K562 (cell line): ENCODE data around the gene QKI. TPM values are rescaled to one million over a fixed set of nuclear protein-coding genes. Genes with fewer than 3 reads are reported as not detected.

Experiments used
- CCNT2 ChIP-seq: IDR thresholded peaks from 2 replicates; pipeline ENCODE4 v1.6.1; 2011; ENCODE audit warnings: borderline replicate concordance, low read depth, mild to moderate bottlenecking, moderate library complexity, mixed read lengths, low read length; ENCODE audit not compliant: insufficient read length; ENCODE audit errors: extremely low read depth
- E2F3 ChIP-seq: fragments of 250-450 bp; sonication (Bioruptor Pico); IDR thresholded peaks from 2 replicates; pipeline ENCODE4 v1.4.0; 2020; ENCODE audit warnings: mild to moderate bottlenecking
- HCFC1 ChIP-seq: IDR thresholded peaks from 2 replicates; pipeline ENCODE4 v1.6.1; 2012; ENCODE audit warnings: low read depth, low read length, improper control_type of control experiment
- L3MBTL2 ChIP-seq: fragments of 450-650 bp; IDR thresholded peaks from 2 replicates; pipeline ENCODE4 v1.6.1; 2016; ENCODE audit warnings: mild to moderate bottlenecking, moderate library complexity
- MTA3 ChIP-seq: fragments of 450-650 bp; formaldehyde crosslinking; IDR thresholded peaks from 2 replicates; pipeline ENCODE4 v1.6.1; 2017; ENCODE audit warnings: mild to moderate bottlenecking, borderline replicate concordance
- NR2C1 ChIP-seq, 2 experiments: fragments of 450-650 bp; IDR thresholded peaks; 2 replicates each; pipeline ENCODE4 v1.6.1; 2017; ENCODE audit warnings: mild to moderate bottlenecking in 2 of 2, antibody characterized with exemption in 1 of 2, inconsistent platforms in 1 of 2, missing compliant biosample characterization in 1 of 2, missing genetic modification characterization in 1 of 2
- OTX1 ChIP-seq: fragments of 450-650 bp; formaldehyde crosslinking; IDR thresholded peaks from 2 replicates; pipeline ENCODE4 v1.4.0; 2022; ENCODE audit warnings: mild to moderate bottlenecking
- PKNOX1 ChIP-seq: fragments of 450-650 bp; IDR thresholded peaks from 2 replicates; pipeline ENCODE4 v1.6.1; 2016
- POLR2G ChIP-seq: fragments of 200-400 bp; formaldehyde crosslinking; IDR thresholded peaks from 2 replicates; pipeline ENCODE4 v1.6.1; 2017; ENCODE audit warnings: low read depth, mild to moderate bottlenecking, antibody characterized with exemption, low read length, moderate library complexity
- PREB ChIP-seq: sonication (generic); formaldehyde crosslinking; IDR thresholded peaks from 2 replicates; pipeline ENCODE4 v1.8.1; 2023; ENCODE audit warnings: mild to moderate bottlenecking, missing genetic modification reagents
- SMAD1 ChIP-seq: fragments of 150-350 bp; IDR thresholded peaks from 2 replicates; pipeline ENCODE4 v1.6.1; 2014; ENCODE audit warnings: low read length, low read depth; ENCODE audit not compliant: partially characterized antibody
- SRF ChIP-seq, 2 experiments: fragments of 250-450, 450-650 bp in 1 of 2; sonication (Bioruptor Pico) in 1 of 2; sonication (generic) in 1 of 2; formaldehyde crosslinking; IDR thresholded peaks; 2 replicates each; pipeline versions ENCODE4 v1.5.0 to v1.5.1; 2020 to 2022; ENCODE audit warnings: mild to moderate bottlenecking in 1 of 2, missing genetic modification reagents in 1 of 2
- SRSF7 ChIP-seq: fragments of 200-400 bp; formaldehyde crosslinking; optimal IDR thresholded peaks from 2 replicates; pipeline ENCODE3; 2017; ENCODE audit warnings: mild to moderate bottlenecking, low read depth, low read length
- TAF7 ChIP-seq: fragments of 450-650 bp; IDR thresholded peaks from 2 replicates; pipeline ENCODE4 v1.6.1; 2016; ENCODE audit warnings: missing genetic modification characterization, missing compliant biosample characterization
- TAF9B ChIP-seq: fragments of 450-650 bp; IDR thresholded peaks from 2 replicates; pipeline ENCODE4 v1.6.1; 2018; ENCODE audit warnings: mild to moderate bottlenecking; ENCODE audit not compliant: partially characterized antibody
- TBP ChIP-seq: optimal IDR thresholded peaks from 2 replicates; pipeline ENCODE3; 2011; ENCODE audit warnings: low read depth, low read length, improper control_type of control experiment
- TRIM28 ChIP-seq: fragments of 450-650 bp; IDR thresholded peaks from 2 replicates; pipeline ENCODE4 v1.6.1; 2017
- UBTF ChIP-seq, 2 experiments: IDR thresholded peaks; 2 replicates each; pipeline ENCODE4 v1.6.1; 2012; ENCODE audit warnings: improper control_type of control experiment in 2 of 2, low read depth in 2 of 2, low read length in 2 of 2, borderline replicate concordance in 1 of 2
- ZFP36 ChIP-seq: fragments of 150-350 bp; IDR thresholded peaks from 2 replicates; pipeline ENCODE4 v1.6.1; 2018; ENCODE audit warnings: low read length, low read depth; ENCODE audit not compliant: partially characterized antibody
- ZNF121 ChIP-seq: sonication (generic); formaldehyde crosslinking; conservative IDR thresholded peaks from 2 replicates; pipeline ENCODE4 v1.8.0; 2022; ENCODE audit warnings: missing genetic modification reagents
- ZNF41 ChIP-seq: fragments of 250-450 bp; sonication (Bioruptor Pico); conservative IDR thresholded peaks from 2 replicates; pipeline ENCODE4 v1.4.0; 2020; ENCODE audit warnings: mild to moderate bottlenecking
- ZNF449 ChIP-seq: fragments of 250-450 bp; sonication (Bioruptor Pico); IDR thresholded peaks from 2 replicates; pipeline ENCODE4 v1.8.0; 2022; ENCODE audit warnings: moderate library complexity, mild to moderate bottlenecking, inconsistent platforms
- ZNF507 ChIP-seq: conservative IDR thresholded peaks from 2 replicates; pipeline ENCODE4 v1.6.1; 2017; ENCODE audit warnings: missing genetic modification characterization, missing compliant biosample characterization
- ZNF77 ChIP-seq: fragments of 250-450 bp; sonication (Bioruptor Pico); IDR thresholded peaks from 2 replicates; pipeline ENCODE4 v1.5.0; 2020
- polyA plus RNA-seq, 8 experiments: library from polyadenylated mRNA; depleted of rRNA in 4 of 8; stranded (reverse) in 5 of 8; unstranded in 3 of 8; fragments of >200 nt; fragmentation: Nextera tagmentation in 2 of 8; fragmentation: Illumina TruSeq in 1 of 8; extraction: Ambion mirVana in 2 of 8; extraction: Trizol in 1 of 8; gene quantifications; 2 replicates each; pipeline versions ENCODE4 v1.2.1 to v1.2.3, GENCODE V29; 2011 to 2014; ENCODE audit warnings: inconsistent platforms in 1 of 8, missing spikeins in 1 of 8
- total RNA-seq, 7 experiments: library from RNA; depleted of rRNA in 6 of 7; stranded (reverse); fragments of >200 nt in 6 of 7; fragmentation: Illumina TruSeq in 2 of 7; extraction: Trizol in 2 of 7; gene quantifications; 2 replicates each; pipeline versions ENCODE4 v1.2.1 to v1.2.3, GENCODE V29; 2011 to 2021; ENCODE audit warnings: low replicate concordance in 1 of 7

QKI gene
- total and polyA plus RNA-seq, 9 of the 15 experiments (the other 6 are each of a cell fraction or from before 2014, with no cell fraction given), result 20.4 to 215 (median 123) TPM

GRCh38 chr6:163585932-163586437 is 171.5 kb downstream of the QKI start (continued):
- TF ChIP-seq L3MBTL2 (peak; percentile 73; the same call in 1 of the 2 replicates), NR2C1 (IDR thresholded peaks at IDR 0.05) (peak; percentile 37; the same call in 1 of the 2 replicates), NR2C1 (tag; IDR thresholded peaks at IDR 0.05) (0 out of 2 replicates have a peak, but pooled peaks have one; percentile 7), E2F3 (no peak), SRF (CRISPR knock-in tag; IDR thresholded peaks at IDR 0.05) (peak in 1 of 2 experiments; percentile 45; a peak in 1 of 4 replicates), UBTF (IDR thresholded peaks at IDR 0.05; ENCODE audit: borderline replicate concordance in 1 of 2, low read depth in 2 of 2, low read length in 2 of 2) (no peak), POLR2G (0 out of 2 replicates have a peak, but pooled peaks have one; percentile 18), TAF9B (peak; percentile 68), ZNF121 (CRISPR knock-in tag) (no peak), SMAD1 (no peak), ZNF41 (no peak), ZFP36 (no peak), TAF7 (tag) (no peak), PREB (no peak), SRSF7 (no peak), TRIM28 (0 out of 2 replicates have a peak, but pooled peaks have one; percentile 19), ZNF507 (tag) (no peak), ZNF77 (no peak), MTA3 (0 out of 2 replicates have a peak, but pooled peaks have one; percentile 32), TBP (no peak), PKNOX1 (peak; percentile 41), OTX1 (no peak), HCFC1 (no peak), CCNT2 (no peak), ZNF449 (no peak)
